Endothelial cell of umbilical vein (primary cell): ENCODE results near the gene SPATA18. TPM values are rescaled to one million over a fixed set of nuclear protein-coding genes. Genes with fewer than 3 reads are reported as not detected.

ENCODE experiments used
- BruUV-seq: library from RNA; stranded (reverse); fragments of 400-500 nt; replicated peaks from 2 replicates; lab custom pipeline; 2021; lab: Mats Ljungman, UMichigan
- CTCF ChIA-PET: fragments of 300-600, 350-600 bp; sonication (Branson Sonifier 250); formaldehyde crosslinking; loops from one replicate; lab custom pipeline; 2021; ENCODE audit warnings: antibody characterized with exemption, inconsistent platforms; lab: Charles Lee
- POLR2A ChIA-PET: fragments of 300-600, 350-600 bp; sonication (Branson Sonifier 250); formaldehyde crosslinking; loops from one replicate; lab custom pipeline; 2021; ENCODE audit warnings: antibody characterized with exemption, inconsistent platforms; lab: Charles Lee
- DNase-seq: peaks from one replicate; pipeline ENCODE4 v3.0.0-alpha.2; 2011; ENCODE audit warnings: low read depth, low spot score
- FAIRE-seq: peaks from 2 replicates; lab custom pipeline; 2011; peaks lifted over from hg19 to GRCh38; lab: Jason Lieb, UNC
- H2AFZ ChIP-seq: 2 replicates; pipeline ENCODE4 v1.6.0; 2012; ENCODE audit warnings: low read depth, low read length, control low read depth, inconsistent platforms
- H3K27ac ChIP-seq: 2 replicates; pipeline ENCODE4 v1.5.1; 2011; ENCODE audit warnings: low read depth, mild to moderate bottlenecking, control low read depth, low read length, moderate library complexity; ENCODE audit not compliant: insufficient read depth
- H3K27me3 ChIP-seq, 2 experiments: 2 replicates each; pipeline versions ENCODE4 v1.6.0 to v1.6.1; 2011; ENCODE audit warnings: low read length in 2 of 2, mixed read lengths in 1 of 2; ENCODE audit not compliant: control insufficient read depth in 2 of 2, insufficient read depth in 2 of 2
- H3K36me3 ChIP-seq, 2 experiments: 2 replicates in 1 of 2; 3 replicates in 1 of 2; pipeline ENCODE4 v1.5.1; 2011; ENCODE audit warnings: low read length in 2 of 2, mild to moderate bottlenecking in 1 of 2, moderate library complexity in 1 of 2; ENCODE audit not compliant: control insufficient read depth in 2 of 2, insufficient read depth in 2 of 2; ENCODE audit errors: extremely low read depth in 1 of 2
- H3K4me1 ChIP-seq: 3 replicates; pipeline ENCODE4 v1.5.1; 2011; ENCODE audit warnings: mild to moderate bottlenecking, low read length; ENCODE audit not compliant: control insufficient read depth, insufficient read depth; ENCODE audit errors: extremely low read depth
- H3K4me2 ChIP-seq: 2 replicates; pipeline ENCODE4 v1.6.1; 2011; ENCODE audit warnings: low read length, control low read depth, mixed read lengths; ENCODE audit not compliant: insufficient read depth
- H3K4me3 ChIP-seq, 3 experiments: fragments of 200-600 bp in 1 of 3; sonication (generic), shearing (Covaris generic) in 1 of 3; replicated peaks in 1 of 3; 2 replicates each; pipeline ENCODE4 v1.5.1; 2011 to 2016; ENCODE audit warnings: control low read depth in 3 of 3, low read length in 3 of 3, mild to moderate bottlenecking in 2 of 3, inconsistent platforms in 1 of 3, low read depth in 1 of 3, moderate library complexity in 1 of 3; ENCODE audit not compliant: insufficient read depth in 1 of 3
- H3K79me2 ChIP-seq: 2 replicates; pipeline ENCODE4 v1.6.0; 2012; ENCODE audit warnings: low read length, inconsistent platforms; ENCODE audit not compliant: control insufficient read depth, insufficient read depth
- H3K9ac ChIP-seq: replicated peaks from 2 replicates; pipeline ENCODE3; 2011; ENCODE audit warnings: low read length, control low read depth; ENCODE audit not compliant: insufficient read depth; ENCODE audit errors: extremely low read depth
- H3K9me1 ChIP-seq: replicated peaks from 3 replicates; pipeline ENCODE4 v1.6.0; 2011; ENCODE audit warnings: mild to moderate bottlenecking, low read length; ENCODE audit not compliant: control insufficient read depth, insufficient read depth; ENCODE audit errors: extremely low read depth
- H3K9me3 ChIP-seq: replicated peaks from 2 replicates; pipeline ENCODE4 v1.5.1; 2012; ENCODE audit warnings: low read length, inconsistent platforms; ENCODE audit not compliant: control insufficient read depth, insufficient read depth
- H4K20me1 ChIP-seq: replicated peaks from 2 replicates; pipeline ENCODE3; 2011; ENCODE audit warnings: mild to moderate bottlenecking, low read length; ENCODE audit not compliant: control insufficient read depth, insufficient read depth; ENCODE audit errors: extremely low read depth
- EZH2 ChIP-seq: IDR thresholded peaks from 2 replicates; pipeline ENCODE4 v1.6.1; 2012; ENCODE audit warnings: borderline replicate concordance, low read depth, mild to moderate bottlenecking, moderate library complexity, low read length, inconsistent platforms; ENCODE audit not compliant: severe bottlenecking
- FOS ChIP-seq: IDR thresholded peaks from 2 replicates; pipeline ENCODE4 v1.6.1; 2011; ENCODE audit warnings: mild to moderate bottlenecking, low read length, moderate library complexity, borderline replicate concordance; ENCODE audit not compliant: insufficient read depth
- GATA2 ChIP-seq: IDR thresholded peaks from 2 replicates; pipeline ENCODE4 v1.7.0; 2011; ENCODE audit warnings: low read depth, mild to moderate bottlenecking, moderate library complexity, mixed read lengths, low read length; ENCODE audit not compliant: insufficient read length, insufficient read depth
- JUN ChIP-seq: IDR thresholded peaks from 2 replicates; pipeline ENCODE4 v1.6.1; 2011; ENCODE audit warnings: borderline replicate concordance, low read depth; ENCODE audit not compliant: insufficient read length, insufficient read depth
- MAX ChIP-seq: IDR thresholded peaks from 2 replicates; pipeline ENCODE4 v1.6.1; 2011; ENCODE audit not compliant: insufficient read depth, insufficient read length
- POLR2A ChIP-seq: IDR thresholded peaks from 2 replicates; pipeline ENCODE4 v1.6.1; 2012; ENCODE audit warnings: low read depth, mild to moderate bottlenecking, control low read depth, low read length
- dilution Hi-C: fragments of 300-500 bp; cut with MboI; formaldehyde crosslinking; loops from one replicate; pipeline ENCODE4 v1.15.0; 2019; ENCODE audit warnings: low sequenced_read_pairs; ENCODE audit not compliant: extremely low pct_ligation_motif_present
- intact Hi-C: fragments of 100-400 bp; cut with micrococcal nuclease; formaldehyde crosslinking; loops from one replicate; pipeline ENCODE4 v1.10.0; 2022
- polyA plus RNA-seq, 4 experiments: library from polyadenylated mRNA; depleted of rRNA in 3 of 4; stranded (reverse) in 3 of 4; unstranded in 1 of 4; fragments of >200 nt; gene quantifications; 2 replicates each; pipeline versions ENCODE4 v1.2.1 to v1.2.3, GENCODE V29; 2011 to 2012; ENCODE audit warnings: missing spikeins in 1 of 4
- total RNA-seq: library from RNA; stranded (reverse); gene quantifications from 2 replicates; pipeline ENCODE4 v1.2.3, GENCODE V29; 2021
- TF ChIP-seq, protein P1 (sequence below), 2 donors: IDR thresholded peaks; 1 replicate in 1 of 2; 2 replicates in 1 of 2; pipeline ENCODE4 v1.5.1; 2011; ENCODE audit warnings: low read length in 2 of 2, mild to moderate bottlenecking in 2 of 2, moderate library complexity in 2 of 2, control low read depth in 1 of 2, inconsistent platforms in 1 of 2, low read depth in 1 of 2; ENCODE audit not compliant: insufficient read depth in 1 of 2; ENCODE audit errors: extremely low read depth in 1 of 2

Gene SPATA18
- total and polyA plus RNA-seq, 2 donors (not counting 3 experiments of a cell fraction or from before 2014, with no cell fraction given), result 2.7 to 4.6 TPM

GRCh38 chr4:52110171-52110570, 59.1 kb downstream of the SPATA18 start:
- H2AFZ ChIP-seq, result no peak overlapping the region
- H3K9me3 ChIP-seq, result no peaks in the 10 kb centered on the region
- DNase-seq, result no peak
- no peaks in the 10 kb centered on the region for H3K27me3 ChIP-seq
- CTCF ChIA-PET, result no interaction called here
- H3K79me2 ChIP-seq, result no peaks in the 10 kb centered on the region
- no peak overlapping the region for H3K4me2 ChIP-seq
- H3K4me3 ChIP-seq, result no peak overlapping the region
- dilution Hi-C loops, result no loop called here
- BruUV-seq, result no TSS peak
- no peak for FAIRE-seq
- H4K20me1 ChIP-seq, result no peaks in the 10 kb centered on the region
- TF ChIP-seq EZH2, result no peak
- TF ChIP-seq, protein P1, sequence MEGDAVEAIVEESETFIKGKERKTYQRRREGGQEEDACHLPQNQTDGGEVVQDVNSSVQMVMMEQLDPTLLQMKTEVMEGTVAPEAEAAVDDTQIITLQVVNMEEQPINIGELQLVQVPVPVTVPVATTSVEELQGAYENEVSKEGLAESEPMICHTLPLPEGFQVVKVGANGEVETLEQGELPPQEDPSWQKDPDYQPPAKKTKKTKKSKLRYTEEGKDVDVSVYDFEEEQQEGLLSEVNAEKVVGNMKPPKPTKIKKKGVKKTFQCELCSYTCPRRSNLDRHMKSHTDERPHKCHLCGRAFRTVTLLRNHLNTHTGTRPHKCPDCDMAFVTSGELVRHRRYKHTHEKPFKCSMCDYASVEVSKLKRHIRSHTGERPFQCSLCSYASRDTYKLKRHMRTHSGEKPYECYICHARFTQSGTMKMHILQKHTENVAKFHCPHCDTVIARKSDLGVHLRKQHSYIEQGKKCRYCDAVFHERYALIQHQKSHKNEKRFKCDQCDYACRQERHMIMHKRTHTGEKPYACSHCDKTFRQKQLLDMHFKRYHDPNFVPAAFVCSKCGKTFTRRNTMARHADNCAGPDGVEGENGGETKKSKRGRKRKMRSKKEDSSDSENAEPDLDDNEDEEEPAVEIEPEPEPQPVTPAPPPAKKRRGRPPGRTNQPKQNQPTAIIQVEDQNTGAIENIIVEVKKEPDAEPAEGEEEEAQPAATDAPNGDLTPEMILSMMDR (IDR thresholded peaks at IDR 0.05; ENCODE audit: extremely low read depth in 1 of 2, insufficient read depth in 1 of 2, low read depth in 1 of 2, low read length in 2 of 2), result no peak
- TF ChIP-seq FOS, result no peak
- TF ChIP-seq MAX, result no peak
- TF ChIP-seq JUN, result no peak
- TF ChIP-seq POLR2A, result no peak
- no peak for TF ChIP-seq GATA2
- intact Hi-C loops, result no loop called here
- POLR2A ChIA-PET, result no interaction called here
- no peak overlapping the region for H3K27ac ChIP-seq
- H3K9ac ChIP-seq, result no peak overlapping the region
- no peaks in the 10 kb centered on the region for H3K36me3 ChIP-seq
- no peaks in the 10 kb centered on the region for H3K9me1 ChIP-seq
- no peaks in the 10 kb centered on the region for H3K4me1 ChIP-seq
